ENCODE measurements around the gene EFHC2.

DNA sequence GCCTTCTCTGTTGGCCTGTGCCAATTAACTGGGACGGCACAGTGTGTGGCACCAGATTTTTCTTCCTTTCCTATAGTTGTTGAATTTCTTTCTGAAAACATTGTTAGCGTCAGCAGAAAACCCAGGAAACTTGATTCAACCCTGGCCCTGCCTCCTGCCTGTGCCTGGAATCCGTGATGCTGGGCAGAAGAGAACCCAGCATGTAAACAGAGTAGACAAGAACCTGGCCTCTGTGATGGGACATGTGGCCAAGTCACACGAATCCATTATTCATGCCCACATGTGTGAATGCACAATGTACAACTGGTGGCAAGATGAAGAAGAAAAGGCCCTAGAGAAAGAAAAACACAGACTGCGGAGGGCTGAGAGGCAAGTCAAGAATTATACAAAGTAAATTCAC is 111.4 kb downstream of the EFHC2 start:
- no peak for TF ChIP-seq EP300 (conservative IDR thresholded peaks at IDR 0.05; ENCODE audit: poor library complexity, severe bottlenecking)
- TF ChIP-seq CTCF (IDR thresholded peaks at IDR 0.05; ENCODE audit: poor library complexity, severe bottlenecking), result no peak
